OCI-LY1 (cell line): ENCODE data around the gene ADAMTSL2.

ENCODE experiments used
- H2AFZ ChIP-seq: fragments of 200-600 bp; sonication (generic), shearing (Covaris generic); 2 replicates; pipeline ENCODE4 v1.6.0; 2014; ENCODE audit warnings: antibody characterized with exemption, mild to moderate bottlenecking, low read length
- H3F3A ChIP-seq: fragments of 200-600 bp; sonication (generic), shearing (Covaris generic); 2 replicates; pipeline ENCODE4 v1.6.0; 2014; ENCODE audit warnings: mild to moderate bottlenecking, antibody characterized with exemption, low read length, moderate library complexity; ENCODE audit not compliant: insufficient read depth
- H3K27ac ChIP-seq: fragments of 200-600 bp; sonication (generic); 2 replicates; pipeline ENCODE4 v1.5.1; 2014; ENCODE audit warnings: low read length, mixed run types, mild to moderate bottlenecking, low read depth; ENCODE audit not compliant: poor library complexity, severe bottlenecking
- H3K27me3 ChIP-seq: fragments of 200-600 bp; sonication (generic); 2 replicates; pipeline ENCODE4 v1.6.0; 2014; ENCODE audit warnings: antibody characterized with exemption, mild to moderate bottlenecking, low read length, moderate library complexity; ENCODE audit not compliant: insufficient read depth
- H3K36me3 ChIP-seq: fragments of 200-600 bp; sonication (generic); 2 replicates; pipeline ENCODE4 v1.6.1; 2014; ENCODE audit warnings: mild to moderate bottlenecking, antibody characterized with exemption, low read length, moderate library complexity, mixed read lengths; ENCODE audit not compliant: insufficient read depth
- H3K4me1 ChIP-seq: fragments of 200-600 bp; sonication (generic); 2 replicates; pipeline ENCODE4 v1.5.1; 2014; ENCODE audit warnings: mild to moderate bottlenecking, low read length, moderate library complexity; ENCODE audit not compliant: insufficient read depth, severe bottlenecking
- H3K4me2 ChIP-seq: fragments of 200-600 bp; sonication (generic), shearing (Covaris generic); 2 replicates; pipeline ENCODE4 v1.6.1; 2014; ENCODE audit warnings: low read length
- H3K4me3 ChIP-seq: fragments of 200-600 bp; sonication (generic); 2 replicates; pipeline ENCODE4 v1.5.1; 2014; ENCODE audit warnings: low read length, low read depth, mild to moderate bottlenecking, mixed read lengths; ENCODE audit not compliant: poor library complexity, severe bottlenecking
- H3K79me2 ChIP-seq: fragments of 200-600 bp; shearing (Covaris generic); 2 replicates; pipeline ENCODE4 v1.6.1; 2016; ENCODE audit warnings: mixed run types, low read length, mixed read lengths; ENCODE audit not compliant: insufficient read depth
- H3K9ac ChIP-seq: fragments of 200-600 bp; sonication (generic), shearing (Covaris generic); 2 replicates; pipeline ENCODE4 v1.6.1; 2014; ENCODE audit warnings: mild to moderate bottlenecking, low read length, mixed read lengths
- H3K9me2 ChIP-seq: fragments of 200-600 bp; sonication (generic), shearing (Covaris generic); 2 replicates; pipeline ENCODE4 v1.6.1; 2014; ENCODE audit warnings: low read depth, mild to moderate bottlenecking, low read length, mixed read lengths
- H3K9me3 ChIP-seq: fragments of 200-600 bp; shearing (Covaris generic); 2 replicates; pipeline ENCODE4 v1.6.1; 2014; ENCODE audit warnings: low read length, mixed read lengths
- H4K20me1 ChIP-seq: fragments of 200-600 bp; sonication (generic), shearing (Covaris generic); 2 replicates; pipeline ENCODE4 v1.6.0; 2016; ENCODE audit warnings: mild to moderate bottlenecking, low read length; ENCODE audit not compliant: insufficient read depth
- CTCF ChIP-seq: fragments of 200-600 bp; sonication (generic), shearing (Covaris generic); IDR thresholded peaks from 2 replicates; pipeline ENCODE4 v1.5.1; 2017; ENCODE audit warnings: mild to moderate bottlenecking, antibody characterized with exemption, low read length, moderate library complexity, mixed read lengths
- EZH2 ChIP-seq: fragments of 200-600 bp; sonication (generic), shearing (Covaris generic); IDR thresholded peaks from 2 replicates; pipeline ENCODE4 v1.8.0; 2017; ENCODE audit warnings: borderline replicate concordance, mixed run types, mild to moderate bottlenecking, antibody characterized with exemption, low read length, moderate library complexity, mixed read lengths

The ADAMTSL2 gene

GRCh38 chr9:133564451-133565116 lies 30.1 kb downstream of the ADAMTSL2 start:
- Histone ChIP-seq H3K27me3 (no peaks in the 10 kb centered on the region), H3K4me3 (no peak overlapping the region), H3K4me2 (no peak overlapping the region), H3K4me1 (no peaks in the 10 kb centered on the region), H3K9ac (no peak overlapping the region), H3K36me3 (no peaks in the 10 kb centered on the region), H2AFZ (no peak overlapping the region), H3F3A (no peaks in the 10 kb centered on the region), H3K9me2 (no peaks in the 10 kb centered on the region), H3K79me2 (no peaks in the 10 kb centered on the region), H3K9me3 (no peaks in the 10 kb centered on the region), H4K20me1 (no peaks in the 10 kb centered on the region), H3K27ac (no peak overlapping the region)
- no peak for TF ChIP-seq EZH2
- no peak for TF ChIP-seq CTCF

DNA sequence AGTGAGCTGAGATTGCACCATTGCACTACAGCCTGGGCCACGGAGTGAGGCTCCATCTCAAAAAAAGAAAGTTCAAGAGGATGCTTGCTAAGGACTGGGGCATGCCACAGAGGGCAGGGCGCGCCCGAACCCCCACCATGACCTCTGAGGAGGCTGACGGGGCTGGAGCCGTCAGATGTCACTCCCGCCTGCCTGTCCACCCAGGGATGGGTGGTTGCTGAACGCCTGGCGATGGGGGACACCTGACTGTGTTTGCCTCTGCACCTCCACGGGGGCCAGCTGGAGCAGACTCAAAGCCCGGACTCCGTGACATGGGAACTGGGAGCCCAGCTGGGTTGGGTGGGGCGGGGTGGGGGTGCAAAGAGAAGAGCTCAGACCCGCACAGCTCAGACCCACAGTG lies 31.9 kb downstream of the ADAMTSL2 start:
- Histone ChIP-seq H3K4me1 (no peaks in the 10 kb centered on the region), H3K27ac (no peak overlapping the region), H2AFZ (no peak overlapping the region), H3K79me2 (no peaks in the 10 kb centered on the region), H3K27me3 (peaks cover 5% of the 10 kb centered on the region; the same call in 1 of the 2 replicates), H3K9me2 (no peaks in the 10 kb centered on the region), H3K9ac (no peak overlapping the region), H3K4me2 (no peak overlapping the region), H3F3A (no peaks in the 10 kb centered on the region), H3K4me3 (no peak overlapping the region), H3K9me3 (no peaks in the 10 kb centered on the region), H3K36me3 (no peaks in the 10 kb centered on the region), H4K20me1 (no peaks in the 10 kb centered on the region)
- TF ChIP-seq CTCF: no peak
- TF ChIP-seq EZH2: no peak

GRCh38 chr9:133566817-133567216 lies 32.3 kb downstream of the ADAMTSL2 start:
- no peak overlapping the region for H3K9ac ChIP-seq

More at GRCh38 chr9:133566817-133567216, 32.3 kb downstream of the ADAMTSL2 start:
- H3K4me2 ChIP-seq: no peak overlapping the region
- H4K20me1 ChIP-seq: no peaks in the 10 kb centered on the region
- H3K27me3 ChIP-seq: peaks cover 5% of the 10 kb centered on the region; the same call in 1 of the 2 replicates
- no peaks in the 10 kb centered on the region for H3K9me3 ChIP-seq
- no peaks in the 10 kb centered on the region for H3K79me2 ChIP-seq
- no peak overlapping the region for H3K27ac ChIP-seq
- no peaks in the 10 kb centered on the region for H3K4me1 ChIP-seq
- H2AFZ ChIP-seq: no peak overlapping the region
- TF ChIP-seq EZH2 (no peak), CTCF (no peak)
- H3F3A ChIP-seq: no peaks in the 10 kb centered on the region
- H3K9me2 ChIP-seq: no peaks in the 10 kb centered on the region
- no peak overlapping the region for H3K4me3 ChIP-seq
- no peaks in the 10 kb centered on the region for H3K36me3 ChIP-seq
